GM12873 (cell line): Measurements from ENCODE around the gene SAMHD1.

ENCODE experiments used
- CTCF ChIP-seq: IDR thresholded peaks from 2 replicates; pipeline ENCODE4 v1.5.1; 2012; ENCODE audit warnings: low read depth, mild to moderate bottlenecking, moderate library complexity, low read length, control low read depth; ENCODE audit not compliant: insufficient read depth; ENCODE audit errors: missing control alignments

Gene SAMHD1

GRCh38 chr20:36937402-36937770 lies 14.1 kb downstream of the SAMHD1 start:
- TF ChIP-seq CTCF, result no peak

- no peak for TF ChIP-seq CTCF
These were observed 15.2 kb downstream of the SAMHD1 start for GRCh38 chr20:36936341-36936740.

DNA sequence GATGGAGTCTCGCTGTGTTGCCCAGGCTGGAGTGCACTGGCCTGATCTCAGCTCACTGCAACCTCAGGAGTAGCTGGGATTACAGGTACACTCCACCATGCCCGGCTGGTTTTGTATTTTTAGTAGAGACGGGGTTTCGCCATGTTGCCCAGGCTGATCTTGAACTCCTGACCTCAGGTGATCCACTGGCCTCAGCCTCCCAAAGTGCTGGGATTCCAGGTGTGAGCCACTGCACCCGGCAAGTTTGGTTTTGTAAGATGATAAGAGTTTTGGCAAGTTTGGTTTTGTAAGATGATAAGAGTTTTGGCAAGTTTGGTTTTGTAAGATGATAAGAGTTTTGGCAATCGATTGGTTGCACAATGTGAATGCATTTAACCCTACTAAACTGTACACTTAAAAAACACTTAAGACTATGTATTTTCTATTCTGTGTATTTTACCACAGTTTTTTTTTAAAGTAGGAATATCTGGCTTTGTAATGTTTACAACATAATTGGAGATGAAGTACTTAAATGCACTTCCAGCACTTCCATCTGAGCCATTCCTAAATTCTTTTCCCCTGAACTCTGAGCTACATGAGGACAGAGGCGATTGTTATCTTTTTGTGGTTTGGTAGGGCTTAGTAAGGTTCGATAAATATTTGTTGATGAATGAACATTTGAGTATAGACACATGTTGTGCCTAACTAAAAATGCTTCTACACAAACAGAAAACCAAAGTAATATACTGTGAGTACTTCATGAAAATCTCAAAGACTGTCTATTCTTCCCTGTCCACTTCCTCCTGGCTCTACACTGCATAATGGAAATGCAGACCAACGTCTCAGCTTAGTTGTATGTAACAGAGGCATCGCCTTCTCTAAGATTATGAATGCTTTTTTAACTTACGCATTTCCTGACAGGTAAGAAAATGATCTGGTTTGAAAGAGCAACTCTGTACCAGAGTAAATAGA lies 18.8 kb downstream of the SAMHD1 start:
- TF ChIP-seq CTCF, result no peak

DNA sequence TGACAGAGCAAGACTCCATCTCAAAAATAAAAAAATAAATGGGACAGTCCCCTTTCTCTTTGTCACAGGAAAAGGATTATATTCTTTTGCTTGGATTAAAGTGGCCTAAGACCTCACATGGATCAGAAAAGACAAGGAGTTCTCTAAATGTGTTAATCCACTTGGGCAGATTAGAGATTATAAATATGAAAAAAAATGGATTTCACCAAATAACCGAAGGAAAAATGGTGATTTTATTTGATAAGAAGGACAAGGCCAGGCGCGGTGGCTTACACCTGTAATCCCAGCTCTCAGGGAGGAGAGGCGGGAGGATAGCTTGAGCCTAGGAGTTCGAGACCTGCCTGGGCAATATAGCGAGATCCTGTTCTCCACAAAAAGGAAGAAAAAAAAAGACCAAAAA lies 21.8 kb downstream of the SAMHD1 start:
- no peak for TF ChIP-seq CTCF

DNA sequence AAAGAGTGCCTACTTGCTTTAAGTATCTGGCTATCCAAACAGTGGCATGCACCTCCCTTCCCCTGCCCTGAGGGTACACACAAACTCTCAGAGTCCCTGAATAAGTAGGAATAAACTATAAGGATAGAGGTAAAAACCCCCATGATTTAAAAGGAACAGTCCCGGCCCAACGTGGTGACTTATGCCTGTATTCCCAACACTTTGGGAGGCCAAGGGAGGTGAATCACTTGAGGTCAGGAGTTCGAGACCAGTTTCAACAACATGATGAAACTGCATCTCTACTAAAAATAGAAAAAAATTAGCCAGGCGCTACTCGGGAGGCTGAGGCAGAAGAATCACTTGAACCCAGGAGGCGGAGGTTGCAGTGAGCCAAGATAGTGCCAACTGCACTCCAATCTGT lies 22.2 kb downstream of the SAMHD1 start:
- TF ChIP-seq CTCF, result no peak

DNA sequence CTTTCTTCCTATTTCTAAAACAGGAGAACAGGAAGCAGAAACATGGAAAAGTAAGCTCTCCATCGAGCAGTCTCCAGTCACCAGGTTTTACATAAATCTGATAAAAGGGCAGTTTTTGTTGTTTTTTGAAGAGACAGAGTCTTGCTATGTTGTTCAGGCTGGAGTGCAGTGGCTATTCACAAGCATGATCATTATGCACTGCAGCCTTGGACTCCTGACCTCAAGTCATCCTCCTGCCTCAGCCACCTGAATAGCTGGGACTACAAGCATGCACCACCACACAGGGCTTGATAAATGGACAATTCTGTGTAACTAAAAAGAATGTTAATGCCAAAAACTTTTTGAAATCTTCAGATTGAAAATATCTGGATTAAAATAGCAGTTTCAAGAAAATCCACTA lies 23.8 kb downstream of the SAMHD1 start:
- TF ChIP-seq CTCF, result no peak

DNA sequence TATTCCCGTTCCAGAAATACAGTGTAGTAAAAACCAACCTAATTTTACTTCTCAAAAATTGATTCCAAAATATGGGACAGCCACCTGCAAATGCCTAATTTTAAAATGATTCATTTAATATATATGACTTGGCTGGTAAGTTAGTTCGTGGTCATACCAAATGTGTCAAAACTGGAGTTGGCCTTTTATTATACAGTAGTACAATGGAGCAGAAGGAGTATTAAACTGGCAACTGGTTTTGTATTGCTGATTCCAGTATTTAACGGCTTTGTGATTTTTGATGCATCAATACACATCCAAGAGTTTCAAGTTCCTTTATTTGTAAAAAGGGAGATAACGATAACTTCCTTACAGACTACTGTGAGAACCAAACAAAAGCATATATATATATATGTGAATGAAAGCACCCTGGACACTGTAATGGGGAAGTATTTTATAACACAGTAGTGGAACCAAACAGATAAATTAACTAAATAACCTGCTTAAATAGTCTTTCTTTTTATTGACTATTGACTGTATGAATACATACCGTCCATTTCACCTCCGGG lies 24.8 kb downstream of the SAMHD1 start:
- TF ChIP-seq CTCF, result no peak
